OCI-LY3 (cell line): ENCODE data around the gene AOAH.

Experiments used
- H2AFZ ChIP-seq: fragments of 200-600, 300-600 bp; shearing (Covaris generic); 2 replicates; pipeline ENCODE4 v1.6.0; 2014; ENCODE audit warnings: antibody characterized with exemption, low read depth, low read length
- H3K27ac ChIP-seq: fragments of 200-600, 300-600 bp; sonication (generic); 2 replicates; pipeline ENCODE4 v1.5.1; 2014; ENCODE audit warnings: mild to moderate bottlenecking, low read length, moderate library complexity, mixed read lengths
- H3K27me3 ChIP-seq: fragments of 200-600, 300-600 bp; sonication (generic); 2 replicates; pipeline ENCODE4 v1.6.1; 2014; ENCODE audit warnings: low read depth, low read length, mixed read lengths
- H3K36me3 ChIP-seq: fragments of 200-600, 300-600 bp; sonication (generic); replicated peaks from 2 replicates; pipeline ENCODE3; 2014; ENCODE audit warnings: low read depth, low read length, mixed read lengths
- H3K4me1 ChIP-seq: fragments of 300-600, 200-600 bp; sonication (generic); 2 replicates; pipeline ENCODE4 v1.6.1; 2014; ENCODE audit warnings: low read length, mixed read lengths
- H3K4me2 ChIP-seq: fragments of 200-600, 300-600 bp; sonication (generic); 2 replicates; pipeline ENCODE4 v1.6.1; 2014; ENCODE audit warnings: low read length, mixed read lengths
- H3K4me3 ChIP-seq: fragments of 300-600, 200-600 bp; sonication (generic); 2 replicates; pipeline ENCODE4 v1.5.1; 2014; ENCODE audit warnings: antibody characterized with exemption, mild to moderate bottlenecking, low read length, moderate library complexity
- H3K79me2 ChIP-seq: fragments of 300-600, 200-600 bp; shearing (Covaris generic); 2 replicates; pipeline ENCODE4 v1.6.1; 2014; ENCODE audit warnings: mild to moderate bottlenecking, low read length, mixed read lengths
- H3K9ac ChIP-seq: fragments of 300-600, 200-600 bp; shearing (Covaris generic); 2 replicates; pipeline ENCODE4 v1.6.0; 2014; ENCODE audit warnings: mild to moderate bottlenecking, low read length, moderate library complexity
- H3K9me3 ChIP-seq: fragments of 200-600, 300-600 bp; shearing (Covaris generic); 2 replicates; pipeline ENCODE4 v1.6.1; 2014; ENCODE audit warnings: low read length, mixed read lengths; ENCODE audit not compliant: insufficient read depth
- H4K20me1 ChIP-seq: fragments of 200-600, 300-600 bp; sonication (generic); 2 replicates; pipeline ENCODE4 v1.6.1; 2016; ENCODE audit warnings: low read length, mixed read lengths; ENCODE audit not compliant: insufficient read depth
- CTCF ChIP-seq: fragments of 200-600, 300-600 bp; sonication (generic); IDR thresholded peaks from 2 replicates; pipeline ENCODE4 v1.5.1; 2014; ENCODE audit warnings: antibody characterized with exemption, low read length, low read depth
- EZH2phosphoT487 ChIP-seq: fragments of 200-600 bp; shearing (Covaris generic); IDR thresholded peaks from 2 replicates; pipeline ENCODE4 v1.6.1; 2018; ENCODE audit warnings: antibody characterized with exemption, mixed run types, low read depth

Gene AOAH

GRCh38 chr7:36742911-36743775 lies 18.8 kb upstream of the AOAH start:
- Histone ChIP-seq H3K4me3 (peak overlapping the region; percentile 9; the same call in 1 of the 2 replicates), H3K4me2 (peak overlapping the region; percentile 56), H3K79me2 (no peaks in the 10 kb centered on the region), H3K27ac (peak overlapping the region; percentile 64), H3K36me3 (no peaks in the 10 kb centered on the region), H3K9me3 (no peaks in the 10 kb centered on the region), H4K20me1 (no peaks in the 10 kb centered on the region), H2AFZ (no peak overlapping the region), H3K9ac (no peak overlapping the region), H3K27me3 (no peaks in the 10 kb centered on the region), H3K4me1 (peaks cover 76% of the 10 kb centered on the region)
- TF ChIP-seq CTCF (no peak), EZH2phosphoT487 (no peak)

GRCh38 chr7:36741866-36742265 lies 17.6 kb upstream of the AOAH start:
- Histone ChIP-seq H3K27me3 (no peaks in the 10 kb centered on the region), H3K4me2 (no peak overlapping the region), H3K9me3 (no peaks in the 10 kb centered on the region), H3K79me2 (no peaks in the 10 kb centered on the region), H3K4me1 (peaks cover 72% of the 10 kb centered on the region), H4K20me1 (no peaks in the 10 kb centered on the region), H3K36me3 (no peaks in the 10 kb centered on the region), H3K4me3 (no peak overlapping the region), H3K27ac (no peak overlapping the region), H2AFZ (no peak overlapping the region), H3K9ac (no peak overlapping the region)
- TF ChIP-seq EZH2phosphoT487 (no peak), CTCF (no peak)

- H3K4me1 ChIP-seq: peaks cover 78% of the 10 kb centered on the region
- no peak overlapping the region for H3K4me3 ChIP-seq
- no peak overlapping the region for H3K9ac ChIP-seq
- H3K36me3 ChIP-seq: no peaks in the 10 kb centered on the region
- H4K20me1 ChIP-seq: no peaks in the 10 kb centered on the region
- no peaks in the 10 kb centered on the region for H3K79me2 ChIP-seq
- H3K27me3 ChIP-seq: peaks cover 13% of the 10 kb centered on the region
- no peak overlapping the region for H3K4me2 ChIP-seq
- no peaks in the 10 kb centered on the region for H3K9me3 ChIP-seq
- no peak for TF ChIP-seq CTCF
- TF ChIP-seq EZH2phosphoT487: no peak
- no peak overlapping the region for H2AFZ ChIP-seq
- H3K27ac ChIP-seq: no peak overlapping the region
These were observed 15.1 kb upstream of the AOAH start for GRCh38 chr7:36739351-36739750.

- Histone ChIP-seq H3K27ac (peak overlapping the region; percentile 90), H3K27me3 (peaks cover 25% of the 10 kb centered on the region), H3K36me3 (peaks cover 3% of the 10 kb centered on the region), H3K9me3 (peaks cover 5% of the 10 kb centered on the region; the same call in 1 of the 2 replicates), H2AFZ (no peak overlapping the region), H3K79me2 (no peaks in the 10 kb centered on the region), H3K4me3 (peak overlapping the region; percentile 67), H4K20me1 (no peaks in the 10 kb centered on the region), H3K9ac (peak overlapping the region; percentile 59; the same call in 1 of the 2 replicates), H3K4me1 (peaks cover 53% of the 10 kb centered on the region), H3K4me2 (peak overlapping the region; percentile 95)
- no peak for TF ChIP-seq EZH2phosphoT487
- TF ChIP-seq CTCF: no peak
These were observed 12.6 kb upstream of the AOAH start for GRCh38 chr7:36736899-36737211.
